Measurements from ENCODE around the gene LIF. TPM values are rescaled to one million over a fixed set of nuclear protein-coding genes. Genes with fewer than 3 reads are reported as not detected.

The LIF gene
- total and polyA plus RNA-seq, 2 donors (not counting 3 experiments of a cell fraction or from before 2014, with no cell fraction given): 0.12 to 0.27 TPM

- TF ChIP-seq GATA2 (IDR thresholded peaks at IDR 0.05; ENCODE audit: insufficient read depth, insufficient read length, low read depth, low read length) (no peak), POLR2AphosphoS5 (IDR thresholded peaks at IDR 0.05; ENCODE audit: insufficient read depth, low read depth, low read length) (no peak)
- Histone ChIP-seq H3K79me2 (ENCODE audit: control insufficient read depth, insufficient read depth, low read length) (no peaks in the 10 kb centered on the region), H3K27ac (ENCODE audit: insufficient read depth, low read depth, low read length) (no peak overlapping the region), H3K27me3 (ENCODE audit: control insufficient read depth in 2 of 2, insufficient read depth in 2 of 2, low read length in 2 of 2) (peaks cover 18 to 24% of the 10 kb centered on the region in 2 experiments), H3K9ac (replicated peaks; ENCODE audit: extremely low read depth, insufficient read depth, low read length) (no peak overlapping the region), H4K20me1 (replicated peaks; ENCODE audit: control insufficient read depth, extremely low read depth, insufficient read depth, low read length) (no peaks in the 10 kb centered on the region), H3K9me3 (replicated peaks; ENCODE audit: control insufficient read depth, insufficient read depth, low read length) (no peaks in the 10 kb centered on the region), H3K4me1 (ENCODE audit: control insufficient read depth, extremely low read depth, insufficient read depth, low read length) (peaks cover 11% of the 10 kb centered on the region), H3K4me3 (replicated peaks in 1 of 3; ENCODE audit: insufficient read depth in 1 of 3, low read depth in 1 of 3, low read length in 3 of 3) (no peak overlapping the region), H3K9me1 (replicated peaks; ENCODE audit: control insufficient read depth, extremely low read depth, insufficient read depth, low read length) (no peaks in the 10 kb centered on the region), H2AFZ (ENCODE audit: low read depth, low read length) (no peak overlapping the region), H3K36me3 (ENCODE audit: control insufficient read depth in 2 of 2, extremely low read depth in 1 of 2, insufficient read depth in 2 of 2, low read length in 2 of 2) (no peaks in the 10 kb centered on the region), H3K4me2 (ENCODE audit: insufficient read depth, low read length) (no peak overlapping the region)
- no peak for DNase-seq (ENCODE audit: low read depth, low spot score)
- CTCF ChIA-PET: interaction anchor here (1.2 to 2.7 kb wide), 3 partner anchors 17 to 143 kb away, joined by 4 to 16 read pairs (median 6); no protein-coding TSS in a partner anchor
- dilution Hi-C loops (cut with MboI; ENCODE audit: extremely low pct_ligation_motif_present, low sequenced_read_pairs): no loop called here
- intact Hi-C loops (cut with micrococcal nuclease): no loop called here
- no TSS peak for BruUV-seq (replicated peaks)
- POLR2A ChIA-PET: no interaction called here
- no peak for FAIRE-seq
Measured at GRCh38 chr22:30250039-30250565, 3.5 kb upstream of the LIF start.

- no peaks in the 10 kb centered on the region for H3K79me2 ChIP-seq (ENCODE audit: control insufficient read depth, insufficient read depth, low read length)
- no peak overlapping the region for H3K9ac ChIP-seq (replicated peaks; ENCODE audit: extremely low read depth, insufficient read depth, low read length)
- no TSS peak for BruUV-seq (replicated peaks)
- no peaks in the 10 kb centered on the region for H3K9me3 ChIP-seq (replicated peaks; ENCODE audit: control insufficient read depth, insufficient read depth, low read length)
- dilution Hi-C loops (cut with MboI; ENCODE audit: extremely low pct_ligation_motif_present, low sequenced_read_pairs): no loop called here
- H3K9me1 ChIP-seq (replicated peaks; ENCODE audit: control insufficient read depth, extremely low read depth, insufficient read depth, low read length): no peaks in the 10 kb centered on the region
- H2AFZ ChIP-seq (ENCODE audit: low read depth, low read length): no peak overlapping the region
- peaks cover 11% of the 10 kb centered on the region for H3K4me1 ChIP-seq (ENCODE audit: control insufficient read depth, extremely low read depth, insufficient read depth, low read length)
- no peaks in the 10 kb centered on the region for H4K20me1 ChIP-seq (replicated peaks; ENCODE audit: control insufficient read depth, extremely low read depth, insufficient read depth, low read length)
- peaks cover 22 to 25% of the 10 kb centered on the region in 2 experiments for H3K27me3 ChIP-seq (ENCODE audit: control insufficient read depth in 2 of 2, insufficient read depth in 2 of 2, low read length in 2 of 2)
- TF ChIP-seq POLR2AphosphoS5 (IDR thresholded peaks at IDR 0.05; ENCODE audit: insufficient read depth, low read depth, low read length): no peak
- TF ChIP-seq EZH2 (IDR thresholded peaks at IDR 0.05; ENCODE audit: borderline replicate concordance, low read depth, low read length, severe bottlenecking): no peak
- TF ChIP-seq CTCF (IDR thresholded peaks at IDR 0.05; ENCODE audit: extremely low read depth in 1 of 2, insufficient read depth in 1 of 2, low read depth in 1 of 2, low read length in 2 of 2): no peak
- no peak for TF ChIP-seq MAX (IDR thresholded peaks at IDR 0.05; ENCODE audit: insufficient read depth, insufficient read length)
- no peak for TF ChIP-seq GATA2 (IDR thresholded peaks at IDR 0.05; ENCODE audit: insufficient read depth, insufficient read length, low read depth, low read length)
- no peak for TF ChIP-seq JUN (IDR thresholded peaks at IDR 0.05; ENCODE audit: borderline replicate concordance, insufficient read depth, insufficient read length, low read depth)
- no peak for TF ChIP-seq POLR2A (IDR thresholded peaks at IDR 0.05; ENCODE audit: low read depth, low read length)
- TF ChIP-seq FOS (IDR thresholded peaks at IDR 0.05; ENCODE audit: borderline replicate concordance, insufficient read depth, low read length): no peak
- no peak for TF ChIP-seq MYC (IDR thresholded peaks at IDR 0.05; ENCODE audit: low read depth, low read length)
- no peak overlapping the region for H3K4me2 ChIP-seq (ENCODE audit: insufficient read depth, low read length)
- DNase-seq (ENCODE audit: low read depth, low spot score) (no peak), FAIRE-seq (no peak)
- CTCF ChIA-PET: interaction anchor here (0.8 to 2.7 kb wide), 2 partner anchors 141 to 142 kb away, joined by 4 to 16 read pairs; no protein-coding TSS in a partner anchor
- H3K4me3 ChIP-seq (replicated peaks in 1 of 3; ENCODE audit: insufficient read depth in 1 of 3, low read depth in 1 of 3, low read length in 3 of 3): no peak overlapping the region
- H3K27ac ChIP-seq (ENCODE audit: insufficient read depth, low read depth, low read length): no peak overlapping the region
- intact Hi-C loops (cut with micrococcal nuclease): no loop called here
- H3K36me3 ChIP-seq (ENCODE audit: control insufficient read depth in 2 of 2, extremely low read depth in 1 of 2, insufficient read depth in 2 of 2, low read length in 2 of 2): no peaks in the 10 kb centered on the region
- POLR2A ChIA-PET: no interaction called here
Measured at GRCh38 chr22:30249049-30250038, 2.8 kb upstream of the LIF start.
